ENCODE results near the gene RDH5.

GRCh38 chr12:55688716-55689655, 31.2 kb upstream of the RDH5 start:
- TF ChIP-seq EP300 (IDR thresholded peaks at IDR 0.05; ENCODE audit: borderline replicate concordance in 1 of 2, low read depth in 1 of 2, low read length in 1 of 2), result no peak
- TF ChIP-seq USF2 (IDR thresholded peaks at IDR 0.05; ENCODE audit: borderline replicate concordance, low read depth, low read length), result no peak
- TF ChIP-seq FOXJ3 (CRISPR knock-in tag; IDR thresholded peaks at IDR 0.05), result no peak
- no peak for TF ChIP-seq TAF1 (IDR thresholded peaks at IDR 0.05; ENCODE audit: borderline replicate concordance, low read depth, low read length)
- no peak for TF ChIP-seq FOXM1 (IDR thresholded peaks at IDR 0.05; ENCODE audit: low read depth)
- TF ChIP-seq CTCF (IDR thresholded peaks at IDR 0.05), result no peak
- TF ChIP-seq MXI1 (IDR thresholded peaks at IDR 0.05; ENCODE audit: low read depth, low read length), result no peak
